GM12865 (cell line): Measurements from ENCODE around the gene NPC1.
"Not testable (repeated sequence)": the region's sequence is repeated elsewhere in the genome, so short reads cannot be mapped to it uniquely, and the experiment has no call there.

Source experiments
- DNase-seq: peaks from one replicate; pipeline ENCODE4 v3.0.0; 2010; ENCODE audit warnings: low read depth
- H3K4me3 ChIP-seq: 2 replicates; pipeline ENCODE4 v1.5.1; 2011; ENCODE audit warnings: mild to moderate bottlenecking, low read depth, low read length, control low read depth
- TF ChIP-seq, protein P1 (sequence below): IDR thresholded peaks from 2 replicates; pipeline ENCODE4 v1.5.1; 2011; ENCODE audit warnings: low read length, control low read depth, low read depth, inconsistent platforms; ENCODE audit not compliant: insufficient read depth; ENCODE audit errors: missing control alignments

NPC1 gene

DNA sequence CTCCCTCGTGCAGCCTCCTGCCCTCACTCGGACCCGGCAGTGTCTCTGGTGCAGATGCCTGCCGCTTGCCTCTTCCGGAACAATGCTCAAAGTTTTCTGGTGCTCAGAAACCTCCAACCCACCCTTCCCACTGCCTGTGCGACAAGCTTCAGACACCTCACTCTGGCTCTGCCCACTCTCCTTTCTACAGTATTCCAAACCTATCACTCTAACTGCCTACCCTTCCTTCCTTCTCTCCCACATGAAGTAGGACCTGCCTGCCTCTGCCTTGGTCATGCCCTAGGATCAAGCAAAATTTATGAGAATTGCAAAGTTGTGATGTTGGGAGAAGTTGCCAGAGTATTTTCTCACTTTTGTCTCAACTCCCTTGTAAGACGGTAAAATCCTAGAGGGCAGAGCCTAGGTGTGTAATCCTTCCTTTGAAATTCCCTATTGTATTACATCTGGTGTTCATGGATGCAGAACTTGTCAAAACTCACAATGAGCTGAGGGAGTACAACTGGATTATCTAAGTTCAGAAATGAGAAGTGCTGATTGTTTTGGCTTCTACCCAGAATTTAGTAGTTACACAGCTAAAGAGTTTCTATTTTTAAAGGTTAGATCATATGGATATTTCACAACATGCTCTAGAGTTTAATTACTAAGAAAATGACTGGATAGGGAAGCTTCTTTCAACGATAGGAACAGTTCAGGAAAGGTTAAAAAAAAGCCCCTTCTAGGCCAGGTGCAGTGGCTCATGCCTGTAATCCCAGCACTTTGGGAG, 7.2 kb downstream of the NPC1 start:
- DNase-seq, result no peak
- no peak overlapping the region for H3K4me3 ChIP-seq
- TF ChIP-seq, protein P1, sequence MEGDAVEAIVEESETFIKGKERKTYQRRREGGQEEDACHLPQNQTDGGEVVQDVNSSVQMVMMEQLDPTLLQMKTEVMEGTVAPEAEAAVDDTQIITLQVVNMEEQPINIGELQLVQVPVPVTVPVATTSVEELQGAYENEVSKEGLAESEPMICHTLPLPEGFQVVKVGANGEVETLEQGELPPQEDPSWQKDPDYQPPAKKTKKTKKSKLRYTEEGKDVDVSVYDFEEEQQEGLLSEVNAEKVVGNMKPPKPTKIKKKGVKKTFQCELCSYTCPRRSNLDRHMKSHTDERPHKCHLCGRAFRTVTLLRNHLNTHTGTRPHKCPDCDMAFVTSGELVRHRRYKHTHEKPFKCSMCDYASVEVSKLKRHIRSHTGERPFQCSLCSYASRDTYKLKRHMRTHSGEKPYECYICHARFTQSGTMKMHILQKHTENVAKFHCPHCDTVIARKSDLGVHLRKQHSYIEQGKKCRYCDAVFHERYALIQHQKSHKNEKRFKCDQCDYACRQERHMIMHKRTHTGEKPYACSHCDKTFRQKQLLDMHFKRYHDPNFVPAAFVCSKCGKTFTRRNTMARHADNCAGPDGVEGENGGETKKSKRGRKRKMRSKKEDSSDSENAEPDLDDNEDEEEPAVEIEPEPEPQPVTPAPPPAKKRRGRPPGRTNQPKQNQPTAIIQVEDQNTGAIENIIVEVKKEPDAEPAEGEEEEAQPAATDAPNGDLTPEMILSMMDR, result no peak

DNA sequence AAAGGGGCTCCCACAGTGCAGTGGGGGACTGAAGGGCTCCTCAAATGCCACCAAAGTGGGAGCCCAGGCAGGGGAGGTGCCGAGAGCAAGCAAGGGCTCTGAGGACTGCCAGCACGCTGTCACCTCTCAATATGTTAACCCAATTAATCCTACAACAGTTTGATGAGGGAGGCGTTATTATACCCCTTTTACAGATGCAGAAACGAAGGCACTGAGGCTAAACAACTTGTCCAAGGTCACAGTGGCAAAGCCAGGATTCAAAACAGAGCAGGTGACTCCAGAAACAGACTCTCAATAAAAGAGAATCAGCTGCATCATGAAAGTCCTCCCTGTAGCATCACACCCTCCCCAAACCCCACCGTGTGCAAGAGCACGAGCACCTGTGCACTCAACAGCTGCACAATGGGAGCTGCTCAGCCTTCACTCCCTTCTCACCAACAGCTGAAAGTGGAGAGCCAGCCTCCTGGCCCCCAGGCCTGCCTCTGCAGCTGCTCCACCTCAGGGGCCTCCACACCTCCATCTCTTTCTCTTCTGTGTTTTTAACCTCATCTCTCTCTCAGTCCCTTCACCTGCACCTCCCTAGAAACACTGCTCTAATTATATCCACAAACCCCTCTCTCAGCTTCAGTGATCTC, 8.1 kb downstream of the NPC1 start:
- H3K4me3 ChIP-seq, result no peak overlapping the region
- peak; percentile 24 for DNase-seq
- TF ChIP-seq, protein P1, result no peak

DNA sequence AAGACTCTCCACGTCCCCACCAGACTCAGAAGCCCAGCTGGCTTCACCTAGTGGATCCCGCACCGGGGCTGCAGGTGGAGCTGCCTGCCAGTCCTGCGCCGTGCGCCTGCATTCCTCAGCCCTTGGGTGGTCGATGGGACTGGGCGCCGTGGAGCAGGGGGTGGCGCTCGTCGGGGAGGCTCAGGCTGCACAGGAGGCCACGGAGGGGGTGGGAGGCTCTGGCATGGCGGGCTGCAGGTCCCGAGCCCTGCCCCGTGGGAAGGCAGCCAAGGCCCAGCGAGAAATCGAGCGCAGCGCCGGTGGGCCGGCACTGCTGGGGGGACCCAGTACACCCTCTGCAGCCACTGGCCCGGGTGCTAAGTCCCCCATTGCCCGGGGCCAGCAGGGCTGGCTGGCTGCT, 8.8 kb downstream of the NPC1 start:
- H3K4me3 ChIP-seq, DNase-seq: not testable (repeated sequence)

DNA sequence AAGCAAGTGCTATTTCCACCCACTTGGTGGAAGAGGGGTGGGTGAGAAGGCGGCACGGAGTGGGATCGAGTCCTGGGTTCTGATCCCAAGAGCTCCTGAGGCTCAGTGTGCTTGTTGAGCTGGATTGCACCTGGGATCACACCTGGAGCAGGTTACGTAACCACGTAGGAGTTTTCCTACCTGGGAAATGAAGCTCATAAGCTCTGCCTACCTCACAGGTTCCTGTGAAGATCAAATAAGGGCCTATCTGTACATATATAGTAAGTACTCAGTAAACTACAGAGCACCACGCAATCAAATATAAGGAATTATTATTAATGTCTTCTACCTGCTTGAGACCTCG, 11.0 kb downstream of the NPC1 start:
- TF ChIP-seq, protein P1, result no peak
- no peak for DNase-seq
- H3K4me3 ChIP-seq, result no peak overlapping the region

DNA sequence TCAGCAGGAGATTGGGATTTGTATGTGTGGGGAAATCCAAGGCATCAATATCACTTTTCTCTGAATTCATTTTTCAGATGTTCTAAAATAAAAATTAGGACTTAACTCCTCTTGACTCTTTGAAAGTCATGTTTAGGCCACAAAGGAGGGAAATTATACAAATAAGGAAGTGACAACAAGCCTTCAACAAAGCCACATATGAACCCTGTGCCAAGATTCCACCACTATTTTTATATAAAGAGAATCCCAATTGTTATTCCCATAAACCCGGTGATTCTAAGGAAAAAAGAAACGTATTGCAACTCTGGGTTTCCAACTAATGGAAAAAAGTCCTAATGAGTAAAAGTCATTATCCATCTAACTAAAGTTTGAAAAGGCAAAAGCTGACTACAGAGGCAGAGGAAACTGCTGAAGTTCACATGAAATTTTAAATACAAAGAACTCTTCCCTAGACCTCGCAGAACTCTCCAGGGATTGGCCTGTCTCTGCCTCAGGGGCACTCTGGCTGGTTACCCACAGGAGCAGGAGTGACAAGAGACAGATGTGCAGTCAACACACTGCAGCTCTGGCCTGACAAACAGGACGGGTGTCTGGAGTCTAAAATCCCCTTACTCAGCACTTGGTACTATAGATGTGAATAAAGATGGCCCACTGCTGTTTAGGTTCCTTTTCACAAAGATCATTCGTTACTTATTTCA, 11.5 kb downstream of the NPC1 start:
- no peak for DNase-seq
- no peak overlapping the region for H3K4me3 ChIP-seq
- TF ChIP-seq, protein P1, result no peak

DNA sequence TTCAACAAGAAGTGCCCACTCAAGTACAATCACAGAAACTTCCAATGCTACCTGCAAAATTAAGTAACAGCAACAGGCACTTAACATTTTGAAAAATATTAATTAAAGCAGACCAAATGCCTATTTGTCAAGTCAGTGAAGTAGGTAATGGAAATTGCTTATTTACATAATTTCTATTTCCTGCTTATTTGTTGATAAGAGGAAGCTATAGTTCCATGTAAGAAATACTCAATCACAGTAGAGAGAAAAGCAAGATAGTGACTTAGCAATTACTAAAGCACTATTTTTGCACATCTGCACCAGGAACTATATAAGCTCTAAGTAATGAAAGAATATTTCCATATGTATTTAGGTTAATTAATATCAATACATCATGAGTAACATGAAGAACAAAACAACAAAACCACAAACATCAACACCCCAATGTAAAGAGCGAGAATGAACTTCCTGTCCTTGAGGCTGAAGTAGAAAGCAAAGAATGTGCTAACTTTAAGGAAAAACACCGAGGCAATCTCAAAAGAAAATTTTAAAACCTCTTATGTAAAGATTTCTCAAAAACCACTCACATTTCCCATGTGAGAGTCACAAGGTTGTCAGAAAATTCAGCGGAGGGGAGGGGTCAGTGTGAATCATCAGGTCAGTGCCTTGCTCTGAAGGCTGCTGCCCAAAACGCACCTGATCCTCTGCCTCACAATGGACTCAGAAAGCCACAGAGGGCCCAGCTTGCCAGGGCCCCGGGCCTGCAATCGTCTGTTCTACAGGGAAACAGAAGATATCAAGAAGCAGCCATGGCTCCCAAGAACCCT, 12.5 kb downstream of the NPC1 start:
- H3K4me3 ChIP-seq, result peak overlapping the region; percentile 14; the same call in 1 of the 2 replicates
- peak; percentile 40 for DNase-seq
- TF ChIP-seq, protein P1, result no peak

DNA sequence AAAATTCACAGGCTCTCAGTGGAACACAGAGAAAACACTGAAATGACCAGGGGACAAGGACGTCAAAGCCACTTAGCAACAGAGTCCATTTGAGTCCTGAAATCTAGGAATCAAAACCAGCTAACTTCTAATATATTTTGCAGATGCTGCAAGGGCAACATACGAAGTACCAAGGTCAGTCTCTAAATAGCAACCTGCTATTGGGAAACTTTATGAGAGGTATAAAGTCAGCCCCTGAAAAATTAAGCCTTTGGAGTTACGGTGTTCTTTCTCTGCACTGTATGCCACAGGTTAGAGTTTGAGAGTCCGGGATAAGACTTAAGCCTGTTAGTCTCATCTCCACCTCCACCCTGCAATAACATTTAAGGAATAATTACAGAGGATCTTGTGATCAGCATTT, 13.3 kb downstream of the NPC1 start:
- no peak for DNase-seq
- TF ChIP-seq, protein P1, result no peak
- no peak overlapping the region for H3K4me3 ChIP-seq
